GM21447 (cell line): ENCODE data around the gene POLD3.
"Not testable (repeated sequence)": the region's sequence is repeated elsewhere in the genome, so short reads cannot be mapped to it uniquely, and the experiment has no call there.

Experiments used
- ATAC-seq: cut with Tn5 transposase; IDR thresholded peaks from one replicate; pipeline ENCODE4 v1.9.1; 2021; ENCODE audit not compliant: unreplicated experiment

Gene POLD3

GRCh38 chr11:74636630-74637184 lies 44.3 kb downstream of the POLD3 start:
- ATAC-seq = no peak

- no peak for ATAC-seq
Observed at GRCh38 chr11:74637700-74638099, 45.3 kb downstream of the POLD3 start.

GRCh38 chr11:74638869-74639268 lies 46.5 kb downstream of the POLD3 start:
- no peak for ATAC-seq

- no peak for ATAC-seq
Observed at GRCh38 chr11:74639533-74639932, 47.2 kb downstream of the POLD3 start.

GRCh38 chr11:74641289-74641688 lies 48.9 kb downstream of the POLD3 start:
- no peak for ATAC-seq

DNA sequence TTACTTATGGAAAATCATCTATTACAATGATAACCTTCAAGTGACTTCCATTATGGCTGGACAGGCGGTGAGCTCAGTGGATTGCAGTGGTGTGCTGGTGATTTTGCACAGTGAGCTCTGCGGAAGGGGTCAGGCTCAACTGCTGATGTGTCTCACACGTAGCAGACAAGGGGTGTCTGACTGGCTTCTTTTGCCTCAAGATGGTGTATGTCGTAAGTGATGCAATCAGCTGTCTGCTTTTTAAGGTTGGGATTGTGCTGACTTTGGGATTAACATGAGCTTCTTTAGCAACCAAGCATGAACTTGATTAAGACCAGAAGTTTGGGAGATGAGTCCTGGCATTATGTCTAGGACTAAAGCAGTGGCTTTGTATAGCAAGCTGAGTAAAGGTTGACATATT lies 49.5 kb downstream of the POLD3 start:
- no peak for ATAC-seq

DNA sequence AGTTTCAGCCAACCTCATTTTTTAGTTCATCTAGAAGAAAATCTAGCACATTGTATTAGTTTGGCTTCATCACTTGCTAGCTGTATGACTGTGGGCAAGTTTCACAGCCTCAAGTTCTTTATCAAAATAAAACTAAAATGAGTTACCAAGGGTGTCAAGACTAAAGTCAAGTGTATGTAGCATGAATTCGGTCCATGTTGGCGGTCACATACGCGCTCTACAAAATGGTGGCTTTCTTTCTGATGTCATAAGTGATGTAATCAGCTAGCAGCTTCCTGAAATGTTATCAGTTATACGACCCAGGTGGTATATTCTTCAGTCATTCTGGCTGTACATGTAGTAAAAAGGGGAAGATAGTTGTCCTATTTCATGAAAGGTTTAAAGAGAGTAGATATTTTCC lies 50.5 kb downstream of the POLD3 start:
- no peak for ATAC-seq

DNA sequence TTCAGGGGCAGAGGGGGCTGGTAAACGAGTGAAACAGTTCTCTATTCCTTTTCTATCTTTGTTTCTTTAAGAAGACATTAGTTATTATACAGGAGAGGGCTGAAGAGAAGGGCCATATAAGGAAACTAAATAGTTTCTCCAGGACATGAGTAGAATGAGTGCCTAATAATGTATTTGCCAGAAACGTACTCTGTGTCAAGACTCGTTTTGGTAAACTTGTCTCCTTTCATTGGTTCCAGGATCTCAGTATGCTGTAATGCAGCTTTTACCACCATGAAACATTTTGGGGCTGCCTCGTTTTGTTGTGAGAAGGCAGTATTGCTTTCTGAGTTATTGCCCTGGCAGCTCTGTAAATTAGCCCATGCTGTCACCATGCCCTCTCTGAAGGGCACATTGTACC lies 51.7 kb downstream of the POLD3 start:
- ATAC-seq = no peak

DNA sequence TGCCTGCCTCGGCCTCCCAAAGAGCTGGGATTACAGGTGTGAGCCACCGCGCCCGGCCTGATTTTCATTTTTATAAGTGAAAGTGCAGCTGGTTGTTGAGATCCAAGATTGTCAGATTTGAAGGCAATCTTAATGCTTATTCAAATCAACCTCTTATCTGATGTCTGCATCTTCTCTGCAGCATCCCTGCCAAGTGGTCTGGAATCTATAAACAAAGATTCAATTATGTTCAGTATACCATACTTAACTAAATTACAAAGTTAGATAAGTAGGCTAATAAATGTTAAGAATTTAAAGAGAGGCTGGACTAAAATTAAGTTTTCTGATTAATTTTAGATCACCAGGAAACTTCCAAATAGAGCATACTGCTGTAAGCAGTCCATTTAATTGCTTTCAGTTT lies 53.8 kb downstream of the POLD3 start:
- no peak for ATAC-seq

DNA sequence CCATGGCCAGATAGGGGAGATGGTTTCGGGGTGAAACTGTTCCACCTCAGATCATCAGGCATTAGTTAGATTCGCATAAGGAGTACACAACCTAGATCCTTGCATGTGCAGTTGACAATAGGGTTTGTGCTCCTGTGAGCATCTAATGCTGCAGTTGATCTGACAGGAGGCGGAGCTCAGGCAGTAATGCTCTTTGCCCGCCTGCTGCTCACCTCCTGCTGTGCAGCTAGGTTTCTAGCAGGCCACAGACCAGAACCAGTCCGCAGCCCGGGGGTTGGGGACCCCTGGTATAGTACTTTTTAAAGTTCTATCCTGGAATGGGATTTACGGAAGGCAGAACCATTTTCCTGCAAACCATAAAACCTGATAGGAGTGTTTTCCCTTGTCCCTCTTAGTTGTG lies 54.6 kb downstream of the POLD3 start:
- no peak for ATAC-seq

GRCh38 chr11:74647404-74647803 lies 55.0 kb downstream of the POLD3 start:
- no peak for ATAC-seq

DNA sequence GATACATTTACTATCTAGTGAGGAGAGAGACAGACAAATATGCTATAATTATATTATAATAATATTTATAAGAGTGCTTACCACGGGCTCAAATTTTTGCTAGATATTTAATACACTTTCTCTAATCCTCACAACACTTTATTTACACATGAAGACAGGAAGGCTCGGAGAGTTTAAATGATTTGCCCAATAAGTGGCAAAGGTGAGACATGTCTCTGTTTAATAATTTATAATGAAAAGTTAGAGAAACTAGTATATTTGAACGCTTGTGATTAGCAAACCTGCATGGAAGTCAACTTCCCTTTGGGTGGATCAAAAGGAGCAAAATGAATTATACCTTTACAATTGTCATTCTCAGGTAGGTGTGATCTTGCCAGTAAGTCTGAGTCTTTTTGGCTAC lies 55.4 kb downstream of the POLD3 start:
- ATAC-seq = no peak

GRCh38 chr11:74648894-74649293 lies 56.5 kb downstream of the POLD3 start:
- ATAC-seq = no peak

- no peak for ATAC-seq
Observed at GRCh38 chr11:74650498-74650897, 58.1 kb downstream of the POLD3 start.

DNA sequence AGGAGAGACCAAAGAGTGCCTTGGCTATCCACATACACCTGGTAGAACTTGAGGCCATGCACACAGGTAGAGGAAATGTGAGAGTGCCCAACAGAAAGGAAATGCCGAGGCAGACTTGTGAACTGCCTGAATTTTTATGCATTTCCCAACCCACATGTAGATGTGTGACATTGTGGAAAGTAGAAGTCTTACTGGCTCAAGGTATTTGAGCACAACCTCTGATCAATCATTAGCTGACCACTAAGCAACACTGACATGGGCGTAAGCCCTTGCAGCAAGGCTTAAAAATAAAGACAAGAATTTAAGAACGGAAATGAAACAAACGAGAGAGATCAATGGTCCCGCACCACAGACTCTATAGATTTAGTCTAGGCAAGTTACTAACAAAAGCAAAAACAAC lies 62.6 kb downstream of the POLD3 start:
- no peak for ATAC-seq

DNA sequence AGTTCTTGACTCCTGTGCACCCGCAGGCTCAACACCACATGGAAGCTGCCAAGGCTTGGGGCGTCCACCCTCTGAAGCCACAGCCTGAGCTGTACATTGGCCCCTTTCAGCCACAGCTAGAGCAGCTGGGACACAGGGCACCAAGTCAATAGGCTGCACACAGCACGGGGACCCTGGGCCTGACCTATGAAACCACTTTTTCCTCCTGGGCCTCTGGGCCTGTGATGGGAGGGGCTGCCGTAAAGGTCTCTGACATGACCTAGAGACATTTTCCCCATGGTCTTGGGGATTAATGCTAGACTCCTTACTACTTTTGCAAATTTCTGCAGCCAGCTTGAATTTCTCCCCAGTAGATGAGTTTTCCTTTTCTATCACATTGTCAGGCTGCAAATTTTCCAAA lies 66.7 kb downstream of the POLD3 start:
- ATAC-seq = not testable (repeated sequence)

- no peak for ATAC-seq
Observed at GRCh38 chr11:74662487-74663103, 70.2 kb downstream of the POLD3 start.

- no peak for ATAC-seq
Observed at GRCh38 chr11:74663315-74663714, 70.9 kb downstream of the POLD3 start.

DNA sequence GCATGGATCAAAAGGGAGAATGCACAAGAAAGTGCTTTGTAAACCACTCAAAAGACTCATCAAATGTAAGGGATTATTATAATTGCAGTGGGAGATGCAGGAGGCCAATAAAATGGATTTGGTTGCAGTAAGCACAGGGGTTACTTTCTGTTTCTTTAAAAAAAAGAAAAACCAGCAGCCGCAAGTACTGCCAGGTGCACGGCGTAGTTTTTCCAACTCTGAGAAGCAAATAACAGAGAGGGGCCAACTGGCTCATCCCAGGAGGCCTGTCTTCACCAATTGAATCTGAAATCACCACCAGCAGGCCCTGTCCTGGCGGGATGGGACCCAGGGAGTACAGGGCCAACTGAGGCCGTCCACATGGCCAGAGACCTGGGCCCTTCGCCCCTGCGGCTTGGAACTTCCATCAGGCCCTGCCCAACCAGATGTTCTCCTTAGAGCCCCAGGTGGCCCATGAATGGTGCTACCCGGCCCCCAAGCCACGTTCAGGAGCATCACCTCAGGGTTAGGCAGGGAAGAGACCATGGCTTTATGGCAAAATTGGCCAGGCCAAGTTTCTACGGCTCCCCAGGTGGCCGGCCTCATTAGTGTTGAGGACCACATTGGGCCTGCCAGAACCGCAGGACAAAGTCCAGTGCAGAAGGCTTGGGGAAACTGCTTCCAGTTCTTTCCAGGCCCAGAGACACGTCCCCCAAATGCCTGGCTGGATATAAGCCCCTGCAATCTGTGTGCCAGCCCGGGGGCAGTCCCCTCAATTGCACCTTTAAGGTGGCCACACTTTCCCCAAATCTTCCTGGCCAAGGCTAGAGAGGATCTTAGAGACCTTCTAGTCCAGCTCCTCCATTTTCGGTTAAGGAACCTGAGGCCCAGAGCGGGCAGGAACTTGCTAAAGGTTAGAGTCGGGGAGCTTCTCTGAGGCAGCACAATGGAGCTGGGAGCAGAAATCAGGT lies 77.1 kb downstream of the POLD3 start:
- ATAC-seq = no peak

DNA sequence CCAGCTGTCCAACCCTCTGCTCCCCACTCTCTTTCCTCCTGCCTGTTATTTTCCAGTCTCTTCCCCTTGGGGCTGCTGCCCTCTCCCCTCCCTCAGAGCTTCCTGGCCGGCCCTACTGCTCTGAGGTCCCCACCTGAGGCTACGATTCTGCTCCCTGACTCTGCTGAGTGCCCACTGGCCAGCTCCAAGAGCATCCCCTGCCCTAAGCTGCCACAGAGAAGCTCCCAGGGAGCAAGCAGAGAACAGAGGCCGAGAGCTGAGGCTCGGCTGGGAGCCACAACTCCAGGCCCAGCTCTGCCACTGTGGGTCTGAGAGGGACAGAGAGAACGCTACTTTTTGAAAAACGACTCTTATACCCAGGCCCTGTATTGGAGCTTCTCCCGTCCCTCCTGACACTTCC lies 77.8 kb downstream of the POLD3 start:
- ATAC-seq = no peak

DNA sequence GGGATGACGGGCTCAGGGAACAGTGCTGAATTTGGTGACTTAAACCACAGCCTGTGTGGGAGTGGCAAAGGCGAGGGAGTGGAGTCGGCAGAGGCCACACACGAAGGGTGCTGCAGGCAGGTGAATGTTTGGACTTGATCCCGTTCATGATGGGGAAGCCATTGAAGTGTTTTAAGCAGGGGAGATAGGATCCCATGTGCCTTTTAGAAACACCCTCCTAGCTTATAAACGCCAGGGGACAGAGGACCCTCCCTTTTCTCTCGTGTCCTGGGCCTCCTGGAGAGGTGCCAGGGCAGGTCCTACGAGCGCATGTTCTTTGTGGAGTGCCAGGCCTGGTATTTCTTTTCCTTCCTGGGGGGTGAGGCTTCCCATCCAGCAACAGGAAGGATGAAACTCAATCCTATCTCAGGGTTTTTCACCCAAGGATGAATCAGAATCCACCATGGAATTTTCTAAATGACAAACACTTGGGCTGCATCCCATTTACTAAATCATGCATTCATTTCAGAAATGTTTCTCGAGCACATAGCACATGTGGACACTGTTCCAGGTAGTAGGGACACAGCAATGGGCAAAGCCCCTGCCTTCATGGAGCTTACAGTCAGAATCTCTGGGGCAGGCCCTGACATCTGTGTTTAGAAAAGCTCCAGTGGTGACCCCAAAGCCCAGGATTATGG lies 79.3 kb downstream of the POLD3 start:
- ATAC-seq = no peak
